ENCODE measurements around the gene FBXL22. TPM values are rescaled to one million over a fixed set of nuclear protein-coding genes. Genes with fewer than 3 reads are reported as not detected.

FBXL22 gene
- total RNA-seq, 1 experiment from 2014 or later = 0.49 TPM

DNA sequence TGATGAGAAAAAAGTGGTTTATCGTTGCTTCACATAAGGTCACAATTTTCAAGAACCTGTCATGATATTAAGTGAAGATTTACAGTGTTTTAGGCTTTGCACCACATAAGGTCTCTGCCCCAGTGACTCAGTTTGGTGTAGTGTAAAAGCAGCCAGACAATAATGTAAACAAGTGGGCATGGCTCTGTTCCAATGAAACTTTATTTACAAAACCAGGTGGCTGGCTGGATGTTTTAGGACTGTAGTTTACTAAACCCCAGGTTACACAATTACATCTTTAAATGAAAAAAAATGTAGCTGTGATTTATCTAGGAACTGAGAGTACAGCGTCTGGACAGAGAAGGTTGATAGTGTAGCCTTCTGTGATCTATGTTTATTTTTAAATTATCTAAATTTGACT is 9.7 kb upstream of the FBXL22 start:
- intact Hi-C loops (cut with micrococcal nuclease) = no loop called here
- TF ChIP-seq TCF7L2 (IDR thresholded peaks at IDR 0.05; ENCODE audit: borderline replicate concordance, extremely low read depth, insufficient read depth, insufficient read length) (no peak), JUND (IDR thresholded peaks at IDR 0.05) (no peak), ELF1 (IDR thresholded peaks at IDR 0.05; ENCODE audit: borderline replicate concordance, low read depth) (no peak), SRF (IDR thresholded peaks at IDR 0.05; ENCODE audit: low read depth) (no peak), MAX (IDR thresholded peaks at IDR 0.05) (no peak), POLR2AphosphoS5 (IDR thresholded peaks at IDR 0.05; ENCODE audit: low read depth, low read length) (no peak), RAD21 (IDR thresholded peaks at IDR 0.05; ENCODE audit: low read depth) (no peak), FOSL1 (IDR thresholded peaks at IDR 0.05; ENCODE audit: low read depth) (no peak), ZBTB33 (IDR thresholded peaks at IDR 0.05; ENCODE audit: extremely low read depth, insufficient replicate concordance, low read length) (no peak), YY1 (IDR thresholded peaks at IDR 0.05; ENCODE audit: extremely low read depth, insufficient replicate concordance, low read depth, low read length) (no peak), CEBPB (IDR thresholded peaks at IDR 0.05; ENCODE audit: low read depth) (no peak), SP1 (IDR thresholded peaks at IDR 0.05; ENCODE audit: low read depth) (no peak), ZFX (IDR thresholded peaks at IDR 0.05) (no peak)
- TF ChIP-seq, protein P1, sequence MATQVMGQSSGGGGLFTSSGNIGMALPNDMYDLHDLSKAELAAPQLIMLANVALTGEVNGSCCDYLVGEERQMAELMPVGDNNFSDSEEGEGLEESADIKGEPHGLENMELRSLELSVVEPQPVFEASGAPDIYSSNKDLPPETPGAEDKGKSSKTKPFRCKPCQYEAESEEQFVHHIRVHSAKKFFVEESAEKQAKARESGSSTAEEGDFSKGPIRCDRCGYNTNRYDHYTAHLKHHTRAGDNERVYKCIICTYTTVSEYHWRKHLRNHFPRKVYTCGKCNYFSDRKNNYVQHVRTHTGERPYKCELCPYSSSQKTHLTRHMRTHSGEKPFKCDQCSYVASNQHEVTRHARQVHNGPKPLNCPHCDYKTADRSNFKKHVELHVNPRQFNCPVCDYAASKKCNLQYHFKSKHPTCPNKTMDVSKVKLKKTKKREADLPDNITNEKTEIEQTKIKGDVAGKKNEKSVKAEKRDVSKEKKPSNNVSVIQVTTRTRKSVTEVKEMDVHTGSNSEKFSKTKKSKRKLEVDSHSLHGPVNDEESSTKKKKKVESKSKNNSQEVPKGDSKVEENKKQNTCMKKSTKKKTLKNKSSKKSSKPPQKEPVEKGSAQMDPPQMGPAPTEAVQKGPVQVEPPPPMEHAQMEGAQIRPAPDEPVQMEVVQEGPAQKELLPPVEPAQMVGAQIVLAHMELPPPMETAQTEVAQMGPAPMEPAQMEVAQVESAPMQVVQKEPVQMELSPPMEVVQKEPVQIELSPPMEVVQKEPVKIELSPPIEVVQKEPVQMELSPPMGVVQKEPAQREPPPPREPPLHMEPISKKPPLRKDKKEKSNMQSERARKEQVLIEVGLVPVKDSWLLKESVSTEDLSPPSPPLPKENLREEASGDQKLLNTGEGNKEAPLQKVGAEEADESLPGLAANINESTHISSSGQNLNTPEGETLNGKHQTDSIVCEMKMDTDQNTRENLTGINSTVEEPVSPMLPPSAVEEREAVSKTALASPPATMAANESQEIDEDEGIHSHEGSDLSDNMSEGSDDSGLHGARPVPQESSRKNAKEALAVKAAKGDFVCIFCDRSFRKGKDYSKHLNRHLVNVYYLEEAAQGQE (IDR thresholded peaks at IDR 0.05; ENCODE audit: low read depth) = no peak
- TF ChIP-seq, protein P2, sequence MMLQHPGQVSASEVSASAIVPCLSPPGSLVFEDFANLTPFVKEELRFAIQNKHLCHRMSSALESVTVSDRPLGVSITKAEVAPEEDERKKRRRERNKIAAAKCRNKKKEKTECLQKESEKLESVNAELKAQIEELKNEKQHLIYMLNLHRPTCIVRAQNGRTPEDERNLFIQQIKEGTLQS (IDR thresholded peaks at IDR 0.05) = no peak
- TF ChIP-seq, protein P3, sequence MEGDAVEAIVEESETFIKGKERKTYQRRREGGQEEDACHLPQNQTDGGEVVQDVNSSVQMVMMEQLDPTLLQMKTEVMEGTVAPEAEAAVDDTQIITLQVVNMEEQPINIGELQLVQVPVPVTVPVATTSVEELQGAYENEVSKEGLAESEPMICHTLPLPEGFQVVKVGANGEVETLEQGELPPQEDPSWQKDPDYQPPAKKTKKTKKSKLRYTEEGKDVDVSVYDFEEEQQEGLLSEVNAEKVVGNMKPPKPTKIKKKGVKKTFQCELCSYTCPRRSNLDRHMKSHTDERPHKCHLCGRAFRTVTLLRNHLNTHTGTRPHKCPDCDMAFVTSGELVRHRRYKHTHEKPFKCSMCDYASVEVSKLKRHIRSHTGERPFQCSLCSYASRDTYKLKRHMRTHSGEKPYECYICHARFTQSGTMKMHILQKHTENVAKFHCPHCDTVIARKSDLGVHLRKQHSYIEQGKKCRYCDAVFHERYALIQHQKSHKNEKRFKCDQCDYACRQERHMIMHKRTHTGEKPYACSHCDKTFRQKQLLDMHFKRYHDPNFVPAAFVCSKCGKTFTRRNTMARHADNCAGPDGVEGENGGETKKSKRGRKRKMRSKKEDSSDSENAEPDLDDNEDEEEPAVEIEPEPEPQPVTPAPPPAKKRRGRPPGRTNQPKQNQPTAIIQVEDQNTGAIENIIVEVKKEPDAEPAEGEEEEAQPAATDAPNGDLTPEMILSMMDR (IDR thresholded peaks at IDR 0.05 in 2 of 3, conservative IDR thresholded peaks at IDR 0.05 in 1 of 3; ENCODE audit: borderline replicate concordance in 1 of 3, insufficient read depth in 1 of 3, low read depth in 2 of 3, low read length in 2 of 3) = no peak
- Histone ChIP-seq H2AFZ (ENCODE audit: low read depth, low read length, poor library complexity, severe bottlenecking) (no peak overlapping the region), H3K36me3 (ENCODE audit: control insufficient read depth in 1 of 2, insufficient read depth in 2 of 2, low read length in 2 of 2) (peaks cover 22 to 26% of the 10 kb centered on the region in 2 experiments), H3K27me3 (ENCODE audit: insufficient read depth, low read length) (no peaks in the 10 kb centered on the region), H3K79me2 (ENCODE audit: insufficient read depth, low read length) (no peaks in the 10 kb centered on the region), H4K20me1 (ENCODE audit: insufficient read depth) (no peaks in the 10 kb centered on the region), H3K4me2 (ENCODE audit: low read length) (no peak overlapping the region), H3K9ac (ENCODE audit: low read length) (no peak overlapping the region), H3K4me1 (ENCODE audit: control insufficient read depth in 1 of 2, insufficient read depth in 2 of 2, low read length in 2 of 2) (no peaks in the 10 kb centered on the region), H3K27ac (ENCODE audit: low read depth, low read length) (no peak overlapping the region), H3K4me3 (replicated peaks in 1 of 2; ENCODE audit: low read depth in 1 of 2, low read length in 2 of 2) (no peak overlapping the region), H3K9me3 (ENCODE audit: control insufficient read depth in 1 of 2, insufficient read depth in 1 of 2, low read depth in 1 of 2, low read length in 2 of 2) (no peaks in the 10 kb centered on the region), H3K9me2 (ENCODE audit: insufficient read depth) (no peaks in the 10 kb centered on the region)
- CTCF ChIA-PET = interaction anchor here (1.2 kb wide), 1 partner anchor 12 kb away, joined by 5 read pairs; no protein-coding TSS in a partner anchor
- no peak for ATAC-seq
- RAD21 ChIA-PET (ENCODE audit: low non-redundant PET in 1 of 2, low total read pairs in 2 of 2, uncharacterized antibody in 2 of 2, unreplicated experiment in 2 of 2) = interaction anchor here in 1 of 2 experiments (1.0 kb wide), 1 partner anchor 121 kb away, joined by 3 read pairs; no protein-coding TSS in a partner anchor
- POLR2A ChIA-PET = no interaction called here
- BruUV-seq (replicated peaks) = no TSS peak
- DNase-seq (ENCODE audit: low read depth, low spot score) = no peak

All from HCT116 (cell line).